Right cardiac atrium (tissue), 5 donors: ENCODE results near the gene KRABD2.
A peak's percentile ranks its signal among the peaks of the same experiment; 100 is the strongest.

ENCODE experiments used
- ATAC-seq, 2 donors: fragments of 200-7000 bp; cut with Tn5 transposase; one replicate each; pipeline versions ENCODE4 v1.8.0 to v1.9.1; 2020; ENCODE audit warnings: moderate library complexity in 2 of 2, mild to moderate bottlenecking in 1 of 2
- DNase-seq, 3 donors: peaks; one replicate each; pipeline ENCODE4 v3.0.0-alpha.2; 2020
- H3K27ac ChIP-seq: one replicate; pipeline ENCODE4 v1.5.1; 2013; ENCODE audit warnings: mild to moderate bottlenecking, low read length, control low read depth, moderate library complexity
- H3K27me3 ChIP-seq: one replicate; pipeline ENCODE4 v1.6.1; 2013; ENCODE audit not compliant: control insufficient read depth, insufficient read depth
- H3K4me1 ChIP-seq: one replicate; pipeline ENCODE4 v1.6.1; 2013; ENCODE audit warnings: low read length; ENCODE audit not compliant: control insufficient read depth, insufficient read depth
- H3K4me3 ChIP-seq: one replicate; pipeline ENCODE4 v1.5.1; 2013; ENCODE audit warnings: low read length, control low read depth
- H3K9me3 ChIP-seq: one replicate; pipeline ENCODE4 v1.6.1; 2013; ENCODE audit warnings: low read length; ENCODE audit not compliant: control insufficient read depth
- WGBS: extraction: QIAGEN DNeasy Blood & Tissue Kit; methylation state at CpG from one replicate; pipeline ENCODE4 v1.1.7; 2013; 5-methylcytosine and 5-hydroxymethylcytosine counted together
- intact Hi-C, 4 donors: fragments of 100-400 bp; cut with DNase I; formaldehyde crosslinking; loops; one replicate each; pipeline versions ENCODE4 v1.11.0 to v1.14.0; 2022 to 2023
- donor health status: healthy with polysubstance abuse.
- donor health status: DM: no; HTN: yes; CAD: no.
- donor health status: DM: no; HTN: no; CAD: no.
- donor health status: DM: no; HTN: yes; CAD: no; lungs with severe emphysema.
- donor health status: DM: yes; HTN: yes; CAD: no.

KRABD2 gene

DNA sequence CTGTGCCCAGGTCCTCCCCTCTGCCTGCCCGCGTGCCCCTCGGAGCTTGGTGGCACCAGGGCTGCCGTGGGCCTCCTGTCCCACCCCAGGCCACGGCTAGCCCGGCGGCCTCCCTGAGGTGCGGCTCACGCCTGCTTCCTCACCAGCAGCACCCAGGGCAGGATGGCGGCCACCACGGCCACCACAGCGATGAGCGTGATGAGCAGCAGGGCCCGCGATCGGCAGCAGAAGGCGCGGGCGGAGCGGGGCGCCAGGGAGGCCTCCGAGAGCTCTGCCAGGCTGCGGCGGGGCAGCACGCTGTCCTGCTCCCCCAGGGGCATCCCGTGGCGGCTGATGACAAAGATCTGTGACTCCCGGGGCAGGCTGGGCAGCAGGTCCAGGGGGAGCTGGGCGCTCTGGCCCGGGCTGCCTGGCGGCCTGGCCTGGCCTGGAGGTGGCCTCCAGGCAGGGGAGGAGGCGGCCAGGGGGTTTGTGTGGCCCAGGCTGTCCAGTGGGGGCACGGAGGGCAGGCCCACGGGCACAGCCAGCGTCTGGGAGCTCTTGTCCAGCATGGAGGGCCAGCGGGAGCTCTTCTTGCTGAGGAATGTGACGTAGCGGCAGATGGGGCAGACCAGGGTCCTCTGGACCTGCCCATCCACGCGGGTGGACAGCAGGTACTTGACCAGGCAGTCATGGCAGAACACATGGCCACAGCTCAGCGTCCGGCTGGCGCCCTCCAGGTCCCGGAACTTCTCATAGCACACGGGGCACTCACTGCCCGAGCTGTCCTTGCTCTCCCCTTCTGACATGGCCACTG lies 16.4 kb upstream of the KRABD2 start:
- no peak for DNase-seq
- H3K27ac ChIP-seq, result no peak overlapping the region
- intact Hi-C loops, result no loop called here
- H3K4me1 ChIP-seq, result no peaks in the 10 kb centered on the region
- no peak overlapping the region for H3K4me3 ChIP-seq
- H3K9me3 ChIP-seq, result no peaks in the 10 kb centered on the region
- ATAC-seq, result peak; percentile 35 to 37
- no peaks in the 10 kb centered on the region for H3K27me3 ChIP-seq
- 87% methylated on average over 46 of the region's 46 CpGs for WGBS

DNA sequence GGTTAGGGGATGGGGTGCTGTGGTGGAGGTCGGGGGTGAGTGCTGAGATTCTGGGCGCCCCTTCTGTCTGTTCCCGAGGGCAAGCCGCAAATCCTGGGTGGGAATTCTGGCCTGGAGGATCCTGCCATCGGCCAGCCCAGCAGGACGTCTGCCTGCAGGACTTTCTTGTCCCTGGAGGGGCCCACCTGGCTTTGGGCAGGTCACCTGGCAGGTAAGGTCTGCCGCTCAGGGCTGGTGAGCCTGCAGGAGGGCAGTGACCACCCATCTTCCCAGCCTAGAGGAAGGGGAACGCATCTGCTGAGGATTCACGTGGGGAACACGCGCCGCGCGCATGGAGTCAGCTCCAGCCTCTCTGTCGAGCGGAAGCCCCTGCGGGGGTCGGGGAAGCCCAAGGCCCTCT lies 15.8 kb upstream of the KRABD2 start:
- no peak for ATAC-seq
- Histone ChIP-seq H3K9me3 (no peaks in the 10 kb centered on the region), H3K27me3 (no peaks in the 10 kb centered on the region), H3K27ac (no peak overlapping the region), H3K4me3 (no peak overlapping the region), H3K4me1 (no peaks in the 10 kb centered on the region)
- no peak for DNase-seq
- WGBS, result 60% methylated on average over 18 of the region's 18 CpGs
- intact Hi-C loops, result no loop called here

DNA sequence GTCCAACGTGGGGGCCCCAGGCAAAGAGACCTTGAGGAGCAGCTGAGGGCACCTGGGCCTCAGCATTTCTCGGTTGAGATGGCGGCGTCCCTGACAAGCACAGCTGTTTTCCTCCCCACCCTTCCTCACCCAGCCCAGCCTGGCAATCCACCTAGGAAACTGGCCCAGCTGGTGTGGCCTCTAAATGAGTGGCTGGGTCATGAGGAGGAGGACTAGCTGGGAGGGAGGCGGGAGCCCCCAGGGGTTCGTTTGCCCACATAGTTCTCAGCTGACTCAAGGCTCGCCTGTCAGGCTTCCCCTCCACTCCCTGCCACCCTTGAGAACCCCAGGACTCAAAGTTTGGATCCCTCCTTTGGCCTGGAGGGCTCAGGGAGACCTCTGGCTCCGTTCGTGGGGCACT lies 15.2 kb upstream of the KRABD2 start:
- Histone ChIP-seq H3K4me3 (no peak overlapping the region), H3K9me3 (no peaks in the 10 kb centered on the region), H3K27me3 (no peaks in the 10 kb centered on the region), H3K4me1 (no peaks in the 10 kb centered on the region), H3K27ac (no peak overlapping the region)
- intact Hi-C loops, result no loop called here
- ATAC-seq (no peak), DNase-seq (peak in 1 of 3 donors; percentile 13)
- 44% methylated on average over 9 of the region's 9 CpGs for WGBS

DNA sequence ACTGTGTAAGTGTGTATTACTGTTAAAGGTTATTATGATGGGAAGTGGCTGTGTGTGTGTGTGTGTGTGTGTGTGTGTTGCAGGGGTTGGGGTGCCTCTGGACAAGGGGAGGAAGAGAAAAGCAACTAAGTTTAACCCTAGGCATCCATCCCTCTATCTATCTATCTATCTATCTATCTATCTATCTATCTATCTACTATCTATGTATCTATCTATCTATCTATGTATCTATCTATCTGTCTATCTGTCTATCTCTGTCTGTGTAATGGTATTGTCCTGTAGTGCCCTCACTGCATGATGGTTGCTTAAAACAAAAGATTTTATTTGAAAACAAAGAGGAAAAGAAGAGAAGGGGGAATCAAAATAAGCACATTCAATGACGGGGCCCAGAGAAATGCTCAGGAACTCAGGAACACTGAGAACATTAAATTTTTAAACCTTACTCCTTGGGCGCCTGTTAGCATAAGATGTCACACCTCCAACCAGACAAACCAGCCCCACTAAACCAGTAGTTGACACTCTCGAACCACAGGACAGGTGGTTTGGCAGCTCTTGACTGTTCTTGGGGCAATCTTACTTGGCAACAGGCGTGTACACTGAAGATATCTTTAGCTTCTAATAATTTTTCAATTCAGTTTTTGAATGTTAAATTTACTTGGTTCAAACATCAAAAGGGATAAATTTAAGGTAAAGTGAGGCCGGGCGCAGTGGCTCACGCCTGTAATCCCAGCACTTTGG lies 11.6 kb upstream of the KRABD2 start:
- intact Hi-C loops, result no loop called here
- H3K4me3 ChIP-seq, result no peak overlapping the region
- 93% methylated on average over 7 of the region's 7 CpGs for WGBS

DNA sequence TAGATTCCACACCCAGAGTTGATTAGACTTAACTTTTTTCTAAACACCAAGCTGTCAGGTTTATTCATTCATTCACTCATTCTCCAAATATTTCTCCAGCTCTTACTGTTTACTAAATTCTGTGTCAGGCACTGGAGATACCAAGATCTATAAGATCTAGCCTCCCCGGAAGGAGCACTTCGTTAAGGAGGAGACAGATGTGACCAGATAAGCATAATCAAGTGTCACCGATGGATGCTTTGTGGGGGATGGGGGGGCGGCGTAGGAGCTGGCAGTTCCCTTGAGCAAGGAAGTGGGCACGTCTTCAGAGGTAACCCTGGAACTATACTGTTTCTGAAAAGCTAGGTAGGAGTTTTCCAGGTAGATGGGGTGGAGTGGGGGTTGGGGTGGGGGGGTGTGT lies 10.3 kb upstream of the KRABD2 start:
- ATAC-seq (no peak), DNase-seq (peak in 1 of 3 donors; percentile 16)
- peaks cover 3% of the 10 kb centered on the region for H3K4me1 ChIP-seq
- intact Hi-C loops, result no loop called here
- no peak overlapping the region for H3K27ac ChIP-seq
- 54% methylated on average over 6 of the region's 6 CpGs for WGBS
- no peaks in the 10 kb centered on the region for H3K9me3 ChIP-seq
- H3K4me3 ChIP-seq, result no peak overlapping the region
- no peaks in the 10 kb centered on the region for H3K27me3 ChIP-seq

More for the DNA sequence above, 11.6 kb upstream of the KRABD2 start:
- H3K4me1 ChIP-seq, result peaks cover 3% of the 10 kb centered on the region
- no peak for DNase-seq
- H3K9me3 ChIP-seq, result no peaks in the 10 kb centered on the region
- no peak for ATAC-seq
- no peaks in the 10 kb centered on the region for H3K27me3 ChIP-seq
- no peak overlapping the region for H3K27ac ChIP-seq

DNA sequence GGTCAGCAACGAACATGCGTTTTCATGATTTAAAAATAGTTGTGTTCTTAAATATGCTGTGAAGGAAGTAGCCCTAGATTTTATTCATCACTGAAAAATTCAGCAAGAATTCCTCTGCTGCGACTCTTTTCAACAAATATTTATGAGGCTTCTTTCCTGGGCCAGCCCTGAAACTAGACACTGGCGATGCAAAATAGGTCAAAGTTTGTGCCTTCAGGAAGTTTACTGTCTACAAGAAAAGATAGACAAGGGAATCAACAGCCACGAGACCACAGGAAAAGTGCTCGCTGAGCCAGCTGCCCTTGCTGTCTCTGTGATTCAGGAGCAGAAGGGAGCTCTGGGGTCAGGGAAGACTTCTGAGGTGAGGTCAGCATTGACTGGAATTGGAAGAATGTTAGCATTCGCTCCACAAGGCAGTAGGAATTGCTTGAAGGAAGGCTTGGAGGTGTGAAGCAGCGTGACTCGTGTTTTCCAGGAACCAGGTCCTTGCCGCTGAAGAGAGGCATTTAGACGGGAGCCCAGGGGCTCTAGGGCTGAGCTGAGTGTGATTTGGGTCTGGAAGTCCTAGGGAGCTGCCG lies 8.4 kb upstream of the KRABD2 start:
- intact Hi-C loops, result no loop called here

DNA sequence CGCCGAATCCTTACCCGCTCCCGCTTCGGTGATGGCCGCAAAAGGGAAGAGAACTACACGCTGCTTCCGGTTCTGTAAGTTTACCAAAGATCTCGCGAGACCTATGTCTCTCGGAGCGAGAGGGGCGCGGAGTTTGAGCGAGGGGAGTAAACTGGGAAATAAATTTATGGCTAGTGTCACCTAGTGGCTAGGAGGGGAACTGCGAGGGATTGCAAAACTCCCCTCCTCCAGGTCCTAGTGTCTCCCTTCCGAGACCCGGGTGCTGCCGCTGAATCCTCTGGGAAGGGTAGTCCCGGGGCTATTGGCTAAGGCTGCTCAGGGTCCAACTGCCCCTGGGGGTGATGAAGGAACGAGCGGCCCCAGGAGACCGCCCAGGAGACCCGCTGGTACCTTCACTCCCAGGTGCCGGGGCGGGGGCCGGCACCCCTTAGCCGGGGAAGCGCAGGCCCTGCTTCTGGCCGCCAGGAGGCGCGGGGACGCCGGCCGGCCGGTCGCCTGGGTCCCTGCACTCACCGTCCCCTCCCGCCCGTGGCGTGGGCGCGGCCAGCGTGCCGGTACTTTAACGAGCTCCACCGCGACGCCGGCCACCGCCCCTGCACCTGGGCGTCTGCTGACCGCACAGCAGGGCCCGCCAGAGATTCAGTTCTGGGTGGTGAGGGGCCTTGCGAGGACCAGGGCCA lies 6.8 kb upstream of the KRABD2 start, which contains the start of gene RPL26:
Gene RPL26, minus strand, starts transcription at position 51 of the 680 bp plus-strand sequence. CDS start 883 bp downstream, outside the sequence.
- H3K4me1 ChIP-seq, result peaks cover 6% of the 10 kb centered on the region
- intact Hi-C loops, result no loop called here

More for the DNA sequence above, 8.4 kb upstream of the KRABD2 start:
- WGBS, result 63% methylated on average over 12 of the region's 12 CpGs
- H3K4me3 ChIP-seq, result no peak overlapping the region
- H3K27ac ChIP-seq, result no peak overlapping the region
- DNase-seq (no peak), ATAC-seq (no peak)
- no peaks in the 10 kb centered on the region for H3K9me3 ChIP-seq
- H3K4me1 ChIP-seq, result peaks cover 6% of the 10 kb centered on the region
- no peaks in the 10 kb centered on the region for H3K27me3 ChIP-seq

DNA sequence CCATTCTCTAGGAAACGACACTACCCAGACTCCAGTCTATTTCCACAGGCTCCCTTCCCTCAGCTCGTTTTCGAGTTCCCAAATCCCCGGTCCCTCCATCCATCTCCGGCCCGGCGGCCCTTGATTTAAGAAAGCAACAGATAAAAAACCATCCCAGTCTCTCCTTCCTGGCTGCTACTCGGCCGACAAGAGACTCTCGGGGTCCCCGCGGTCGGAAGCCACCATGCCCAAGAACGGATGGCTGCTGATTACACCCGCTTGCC lies 6.3 kb upstream of the KRABD2 start:
- intact Hi-C loops, result no loop called here
- Histone ChIP-seq H3K4me1 (peaks cover 6% of the 10 kb centered on the region), H3K27ac (peak overlapping the region; percentile 38), H3K4me3 (peak overlapping the region; percentile 47), H3K27me3 (no peaks in the 10 kb centered on the region), H3K9me3 (no peaks in the 10 kb centered on the region)
- WGBS, result under 1% methylated on average over 15 of the region's 15 CpGs
- ATAC-seq, result peak; percentile 2 to 5
- DNase-seq, result no peak

More for the DNA sequence above, 6.8 kb upstream of the KRABD2 start, which contains the start of gene RPL26:
- H3K4me3 ChIP-seq, result peak within 1 kb of the TSS; percentile 47
- no peaks in the 10 kb centered on the region for H3K27me3 ChIP-seq
- DNase-seq (peak; percentile 95 to 98 (median 97)), ATAC-seq (peak; percentile 94 to 96)
- peak within 1 kb of the TSS; percentile 73 for H3K27ac ChIP-seq
- WGBS, result under 1% methylated on average over 55 of the region's 55 CpGs
- no peaks in the 10 kb centered on the region for H3K9me3 ChIP-seq

DNA sequence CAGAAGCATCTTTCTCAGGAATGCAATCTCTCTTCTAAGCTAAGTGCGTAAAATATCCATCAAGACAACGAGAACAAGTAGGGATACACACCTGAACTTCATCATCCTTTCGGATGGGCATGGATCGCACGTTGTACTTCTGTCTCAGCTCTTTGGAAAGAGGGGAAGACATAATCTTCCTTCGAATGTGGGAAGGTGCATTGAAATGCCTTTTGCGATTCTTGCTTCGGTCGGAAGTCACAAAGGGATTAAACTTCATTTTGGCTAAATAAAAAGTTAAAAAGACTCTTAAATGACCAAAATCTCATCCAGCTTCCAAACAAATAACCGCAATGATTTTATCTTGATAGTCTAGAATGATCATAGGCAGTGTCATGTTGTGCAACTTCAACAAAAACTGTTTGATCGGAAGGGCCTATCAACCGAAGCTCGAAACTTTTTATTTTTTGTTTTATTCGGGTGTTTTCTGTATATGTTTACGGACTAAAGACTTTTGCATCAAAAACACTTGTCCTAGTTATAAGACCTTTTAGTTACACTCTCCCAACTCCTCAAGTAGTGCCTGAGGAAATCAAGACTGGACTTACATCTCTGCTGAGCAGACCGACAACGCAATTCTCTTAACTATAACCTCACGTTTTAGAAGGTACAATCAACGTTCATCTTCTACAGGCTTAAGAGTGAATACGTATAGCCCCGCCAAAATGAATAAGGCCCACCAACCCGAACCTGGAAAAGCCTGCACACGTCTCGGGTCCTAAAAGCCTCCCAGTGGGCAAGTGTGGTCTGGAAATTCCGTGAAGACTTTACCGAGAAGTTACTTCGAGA lies 5.8 kb upstream of the KRABD2 start:
- peak overlapping the region; percentile 47 for H3K4me3 ChIP-seq
- H3K27ac ChIP-seq, result peak overlapping the region; percentile 38
- ATAC-seq, result no peak
- intact Hi-C loops, result no loop called here
- DNase-seq, result no peak
- 19% methylated on average over 27 of the region's 27 CpGs for WGBS
- H3K4me1 ChIP-seq, result peaks cover 6% of the 10 kb centered on the region
- H3K27me3 ChIP-seq, result no peaks in the 10 kb centered on the region
- no peaks in the 10 kb centered on the region for H3K9me3 ChIP-seq

DNA sequence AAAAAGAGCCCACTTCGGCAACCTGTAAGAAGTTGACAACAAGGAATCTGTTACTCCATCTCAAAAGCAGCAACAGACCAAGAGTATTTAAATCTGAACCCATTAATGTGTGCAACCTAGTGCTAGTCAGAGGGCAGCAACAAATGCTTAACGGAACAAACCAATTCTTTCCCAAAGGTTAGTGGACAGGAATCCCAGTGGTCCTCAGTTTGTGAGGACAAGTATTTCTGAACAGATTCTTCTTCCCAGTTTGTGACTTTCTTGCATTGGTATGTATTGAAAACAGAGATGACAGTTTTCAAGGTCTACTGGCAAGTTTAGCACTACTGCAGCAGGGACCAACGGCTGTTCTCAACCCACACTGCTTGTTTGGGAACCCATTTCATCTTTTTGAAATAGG lies 3.5 kb upstream of the KRABD2 start:
- no peaks in the 10 kb centered on the region for H3K9me3 ChIP-seq
- WGBS, result 53% methylated on average over 3 of the region's 3 CpGs
- ATAC-seq (no peak), DNase-seq (no peak)
- intact Hi-C loops, result no loop called here
- H3K27ac ChIP-seq, result no peak overlapping the region
- H3K4me1 ChIP-seq, result peaks cover 8% of the 10 kb centered on the region
- H3K27me3 ChIP-seq, result no peaks in the 10 kb centered on the region
- no peak overlapping the region for H3K4me3 ChIP-seq
